ENCODE data around the gene CADPS2.

The CADPS2 gene

GRCh38 chr7:122402235-122402634, 484.0 kb downstream of the CADPS2 start:
- Histone ChIP-seq H3K9me3 (ENCODE audit: control insufficient read depth, low read length) (no peaks in the 10 kb centered on the region), H3K36me3 (ENCODE audit: control insufficient read depth, insufficient read depth, low read length) (no peaks in the 10 kb centered on the region), H3K4me3 (ENCODE audit: insufficient read depth, low read depth, low read length) (no peak overlapping the region), H3K4me1 (ENCODE audit: control insufficient read depth, insufficient read depth, low read length) (no peaks in the 10 kb centered on the region), H3K27ac (ENCODE audit: insufficient read depth, low read depth, low read length, poor library complexity, severe bottlenecking) (no peak overlapping the region), H3K27me3 (ENCODE audit: control insufficient read depth, insufficient read depth, low read length, poor library complexity, severe bottlenecking) (no peaks in the 10 kb centered on the region)
- WGBS, 2 experiments, result 12 to 14% methylated on average over 4 of the region's 4 CpGs

GRCh38 chr7:122397381-122397780, 488.9 kb downstream of the CADPS2 start:
- H3K4me3 ChIP-seq (ENCODE audit: insufficient read depth, low read depth, low read length), result no peak overlapping the region
- 75% methylated on average over 1 of the region's 1 CpG; no CpG with 5 or more reads in 1 of the 2 experiments for WGBS, 2 experiments
- H3K9me3 ChIP-seq (ENCODE audit: control insufficient read depth, low read length), result no peaks in the 10 kb centered on the region
- no peaks in the 10 kb centered on the region for H3K27me3 ChIP-seq (ENCODE audit: control insufficient read depth, insufficient read depth, low read length, poor library complexity, severe bottlenecking)
- H3K36me3 ChIP-seq (ENCODE audit: control insufficient read depth, insufficient read depth, low read length), result no peaks in the 10 kb centered on the region
- H3K4me1 ChIP-seq (ENCODE audit: control insufficient read depth, insufficient read depth, low read length), result no peaks in the 10 kb centered on the region
- no peak overlapping the region for H3K27ac ChIP-seq (ENCODE audit: insufficient read depth, low read depth, low read length, poor library complexity, severe bottlenecking)

DNA sequence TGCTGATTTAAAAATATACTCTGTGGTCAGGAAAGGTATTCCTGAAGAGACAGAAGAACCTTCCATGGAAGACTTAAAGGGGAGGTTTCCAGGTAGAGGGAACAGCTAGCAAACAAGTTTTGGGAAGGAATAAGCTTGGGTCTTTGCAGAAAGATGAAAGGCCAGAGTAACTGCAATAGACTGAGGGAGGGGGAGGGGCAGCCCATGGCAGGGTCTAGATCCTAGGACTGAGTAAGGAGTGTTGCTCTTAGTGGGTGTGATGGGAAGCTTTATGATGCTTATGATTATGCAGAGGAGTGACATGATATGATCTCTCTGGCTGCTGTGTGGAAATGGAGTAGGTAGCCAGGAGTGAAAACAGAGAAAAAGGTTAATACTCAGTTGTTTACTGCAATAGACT, 491.7 kb downstream of the CADPS2 start:
- Histone ChIP-seq H3K9me3 (ENCODE audit: control insufficient read depth, low read length) (no peaks in the 10 kb centered on the region), H3K4me1 (ENCODE audit: control insufficient read depth, insufficient read depth, low read length) (no peaks in the 10 kb centered on the region), H3K27ac (ENCODE audit: insufficient read depth, low read depth, low read length, poor library complexity, severe bottlenecking) (no peak overlapping the region), H3K27me3 (ENCODE audit: control insufficient read depth, insufficient read depth, low read length, poor library complexity, severe bottlenecking) (no peaks in the 10 kb centered on the region), H3K4me3 (ENCODE audit: insufficient read depth, low read depth, low read length) (no peak overlapping the region), H3K36me3 (ENCODE audit: control insufficient read depth, insufficient read depth, low read length) (no peaks in the 10 kb centered on the region)

- peaks cover 13% of the 10 kb centered on the region for H3K4me1 ChIP-seq (ENCODE audit: control insufficient read depth, insufficient read depth, low read length)
- 85 to 89% methylated on average over 1 of the region's 1 CpG for WGBS, 2 experiments
These were observed 501.7 kb downstream of the CADPS2 start for GRCh38 chr7:122384528-122384927.

GRCh38 chr7:122383934-122384333, 502.3 kb downstream of the CADPS2 start:
- Histone ChIP-seq H3K4me1 (ENCODE audit: control insufficient read depth, insufficient read depth, low read length) (peaks cover 13% of the 10 kb centered on the region), H3K36me3 (ENCODE audit: control insufficient read depth, insufficient read depth, low read length) (no peaks in the 10 kb centered on the region), H3K27me3 (ENCODE audit: control insufficient read depth, insufficient read depth, low read length, poor library complexity, severe bottlenecking) (no peaks in the 10 kb centered on the region), H3K4me3 (ENCODE audit: insufficient read depth, low read depth, low read length) (no peak overlapping the region), H3K9me3 (ENCODE audit: control insufficient read depth, low read length) (no peaks in the 10 kb centered on the region), H3K27ac (ENCODE audit: insufficient read depth, low read depth, low read length, poor library complexity, severe bottlenecking) (no peak overlapping the region)
- 78 to 88% methylated on average over 2 to 3 of the region's 3 CpGs for WGBS, 2 experiments

More at GRCh38 chr7:122384528-122384927, 501.7 kb downstream of the CADPS2 start:
- Histone ChIP-seq H3K9me3 (ENCODE audit: control insufficient read depth, low read length) (no peaks in the 10 kb centered on the region), H3K4me3 (ENCODE audit: insufficient read depth, low read depth, low read length) (no peak overlapping the region), H3K36me3 (ENCODE audit: control insufficient read depth, insufficient read depth, low read length) (no peaks in the 10 kb centered on the region), H3K27ac (ENCODE audit: insufficient read depth, low read depth, low read length, poor library complexity, severe bottlenecking) (no peak overlapping the region), H3K27me3 (ENCODE audit: control insufficient read depth, insufficient read depth, low read length, poor library complexity, severe bottlenecking) (no peaks in the 10 kb centered on the region)

GRCh38 chr7:122380992-122381391, 505.3 kb downstream of the CADPS2 start:
- Histone ChIP-seq H3K9me3 (ENCODE audit: control insufficient read depth, low read length) (no peaks in the 10 kb centered on the region), H3K27ac (ENCODE audit: insufficient read depth, low read depth, low read length, poor library complexity, severe bottlenecking) (no peak overlapping the region), H3K27me3 (ENCODE audit: control insufficient read depth, insufficient read depth, low read length, poor library complexity, severe bottlenecking) (no peaks in the 10 kb centered on the region), H3K4me1 (ENCODE audit: control insufficient read depth, insufficient read depth, low read length) (peaks cover 13% of the 10 kb centered on the region), H3K4me3 (ENCODE audit: insufficient read depth, low read depth, low read length) (no peak overlapping the region), H3K36me3 (ENCODE audit: control insufficient read depth, insufficient read depth, low read length) (no peaks in the 10 kb centered on the region)
- WGBS, 2 experiments, result 11 to 14% methylated on average over 3 of the region's 3 CpGs

- Histone ChIP-seq H3K27ac (ENCODE audit: insufficient read depth, low read depth, low read length, poor library complexity, severe bottlenecking) (no peak overlapping the region), H3K36me3 (ENCODE audit: control insufficient read depth, insufficient read depth, low read length) (no peaks in the 10 kb centered on the region), H3K4me3 (ENCODE audit: insufficient read depth, low read depth, low read length) (no peak overlapping the region), H3K27me3 (ENCODE audit: control insufficient read depth, insufficient read depth, low read length, poor library complexity, severe bottlenecking) (no peaks in the 10 kb centered on the region), H3K4me1 (ENCODE audit: control insufficient read depth, insufficient read depth, low read length) (peaks cover 13% of the 10 kb centered on the region), H3K9me3 (ENCODE audit: control insufficient read depth, low read length) (no peaks in the 10 kb centered on the region)
These were observed 506.8 kb downstream of the CADPS2 start for GRCh38 chr7:122379491-122379890.

- H3K4me3 ChIP-seq (ENCODE audit: insufficient read depth, low read depth, low read length), result no peak overlapping the region
- no peak overlapping the region for H3K27ac ChIP-seq (ENCODE audit: insufficient read depth, low read depth, low read length, poor library complexity, severe bottlenecking)
- H3K36me3 ChIP-seq (ENCODE audit: control insufficient read depth, insufficient read depth, low read length), result no peaks in the 10 kb centered on the region
- no peaks in the 10 kb centered on the region for H3K27me3 ChIP-seq (ENCODE audit: control insufficient read depth, insufficient read depth, low read length, poor library complexity, severe bottlenecking)
- H3K4me1 ChIP-seq (ENCODE audit: control insufficient read depth, insufficient read depth, low read length), result no peaks in the 10 kb centered on the region
- no peaks in the 10 kb centered on the region for H3K9me3 ChIP-seq (ENCODE audit: control insufficient read depth, low read length)
These were observed 516.5 kb downstream of the CADPS2 start for GRCh38 chr7:122369756-122370155.

DNA sequence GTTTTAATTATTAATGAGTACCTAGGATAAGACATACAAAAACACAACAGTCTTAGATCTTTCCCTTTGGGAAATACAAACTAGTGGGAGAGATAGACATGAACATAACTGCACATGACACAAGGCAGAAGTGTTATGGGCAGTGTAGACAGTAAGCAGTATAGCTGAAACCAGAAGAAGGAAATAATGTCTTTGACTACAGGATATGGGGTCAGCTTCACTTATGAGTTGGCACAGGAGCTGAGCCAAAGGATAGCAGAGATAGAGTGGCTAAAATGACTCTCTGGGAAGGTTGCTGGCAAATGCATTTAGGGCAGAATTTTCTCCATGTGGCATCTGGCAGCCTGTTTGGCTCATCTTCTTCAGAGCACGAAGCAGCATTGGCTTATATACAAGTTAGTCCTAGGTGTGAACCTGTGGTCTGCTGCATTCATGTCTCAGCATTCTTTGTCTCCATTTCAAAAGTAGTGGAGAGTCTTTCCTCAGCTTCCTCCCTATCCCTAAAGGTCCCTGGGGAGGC, 521.4 kb downstream of the CADPS2 start:
- H3K36me3 ChIP-seq (ENCODE audit: control insufficient read depth, insufficient read depth, low read length), result no peaks in the 10 kb centered on the region
- H3K9me3 ChIP-seq (ENCODE audit: control insufficient read depth, low read length), result no peaks in the 10 kb centered on the region
- no peak overlapping the region for H3K4me3 ChIP-seq (ENCODE audit: insufficient read depth, low read depth, low read length)
- no peaks in the 10 kb centered on the region for H3K27me3 ChIP-seq (ENCODE audit: control insufficient read depth, insufficient read depth, low read length, poor library complexity, severe bottlenecking)
- 78 to 89% methylated on average over 1 of the region's 1 CpG for WGBS, 2 experiments
- H3K27ac ChIP-seq (ENCODE audit: insufficient read depth, low read depth, low read length, poor library complexity, severe bottlenecking), result no peak overlapping the region
- H3K4me1 ChIP-seq (ENCODE audit: control insufficient read depth, insufficient read depth, low read length), result no peaks in the 10 kb centered on the region

DNA sequence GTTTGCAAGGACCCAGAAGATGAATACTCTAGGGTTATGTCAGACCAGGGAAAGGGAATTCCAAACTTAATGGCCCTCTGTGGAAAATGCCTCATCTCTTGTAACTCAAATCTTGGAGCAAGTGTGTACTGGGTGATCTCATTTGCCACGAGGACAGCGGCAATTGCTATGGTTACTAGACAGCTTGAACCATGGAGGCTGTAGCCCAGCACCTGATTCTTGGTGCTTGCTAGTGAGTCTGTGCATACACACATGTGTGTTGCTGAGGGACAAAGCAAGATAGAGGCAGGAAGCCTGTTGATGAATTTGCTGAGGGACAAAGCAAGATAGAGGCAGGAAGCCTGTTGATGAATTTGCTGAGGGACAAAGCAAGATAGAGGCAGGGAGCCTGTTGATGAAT, 523.1 kb downstream of the CADPS2 start:
- Histone ChIP-seq H3K9me3 (ENCODE audit: control insufficient read depth, low read length) (no peaks in the 10 kb centered on the region), H3K27ac (ENCODE audit: insufficient read depth, low read depth, low read length, poor library complexity, severe bottlenecking) (no peak overlapping the region), H3K36me3 (ENCODE audit: control insufficient read depth, insufficient read depth, low read length) (no peaks in the 10 kb centered on the region), H3K4me3 (ENCODE audit: insufficient read depth, low read depth, low read length) (no peak overlapping the region), H3K27me3 (ENCODE audit: control insufficient read depth, insufficient read depth, low read length, poor library complexity, severe bottlenecking) (no peaks in the 10 kb centered on the region), H3K4me1 (ENCODE audit: control insufficient read depth, insufficient read depth, low read length) (no peaks in the 10 kb centered on the region)
- WGBS, 2 experiments, result 89 to 90% methylated on average over 2 of the region's 2 CpGs

DNA sequence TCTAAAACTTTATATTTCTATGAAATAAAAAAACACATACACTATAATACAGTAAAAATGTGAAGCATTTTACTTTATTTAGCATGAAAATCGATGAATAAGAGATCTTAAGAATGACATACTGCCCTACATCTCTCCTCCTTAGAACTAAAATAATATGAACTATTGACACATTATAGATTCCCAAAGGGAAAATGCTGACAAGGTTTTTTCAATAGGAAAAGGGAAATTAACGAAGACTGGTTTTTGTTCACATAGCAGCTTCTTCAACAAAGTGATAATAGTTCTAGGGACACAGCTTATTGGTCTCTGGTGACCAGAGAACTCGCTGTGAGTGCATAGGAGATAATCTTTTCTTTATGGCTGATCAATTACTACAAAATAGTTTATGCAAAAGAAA, 523.8 kb downstream of the CADPS2 start:
- 76 to 90% methylated on average over 1 to 2 of the region's 3 CpGs for WGBS, 2 experiments
- H3K27ac ChIP-seq (ENCODE audit: insufficient read depth, low read depth, low read length, poor library complexity, severe bottlenecking), result no peak overlapping the region
- H3K36me3 ChIP-seq (ENCODE audit: control insufficient read depth, insufficient read depth, low read length), result no peaks in the 10 kb centered on the region
- no peak overlapping the region for H3K4me3 ChIP-seq (ENCODE audit: insufficient read depth, low read depth, low read length)
- H3K4me1 ChIP-seq (ENCODE audit: control insufficient read depth, insufficient read depth, low read length), result no peaks in the 10 kb centered on the region
- H3K9me3 ChIP-seq (ENCODE audit: control insufficient read depth, low read length), result no peaks in the 10 kb centered on the region
- no peaks in the 10 kb centered on the region for H3K27me3 ChIP-seq (ENCODE audit: control insufficient read depth, insufficient read depth, low read length, poor library complexity, severe bottlenecking)

Data from ectodermal cell (in vitro differentiated cells).